SK-N-SH (cell line): Measurements from ENCODE around the gene APOM. TPM values are rescaled to one million over a fixed set of nuclear protein-coding genes. Genes with fewer than 3 reads are reported as not detected.

Source experiments
- CTCF ChIA-PET: fragments of 300-600, 350-600 bp; formaldehyde crosslinking; extraction: SDS; loops from one replicate; lab custom pipeline; 2021; lab: Yijun Ruan, JAX
- POLR2A ChIA-PET: fragments of 350-600 bp; sonication (Branson Sonifier 250); formaldehyde crosslinking; extraction: SDS; loops from one replicate; lab custom pipeline; 2020; ENCODE audit warnings: antibody characterized with exemption, inconsistent platforms; lab: Yijun Ruan, JAX
- DNase-seq: peaks from one replicate; pipeline ENCODE4 v3.0.0; 2012
- H2AFZ ChIP-seq: fragments of 200-600 bp; sonication (generic); 2 replicates; pipeline ENCODE4 v1.8.1; 2016; ENCODE audit warnings: antibody characterized with exemption, mild to moderate bottlenecking, low read depth
- H3F3A ChIP-seq: fragments of 200-600 bp; sonication (generic); replicated peaks from 2 replicates; pipeline ENCODE3; 2016; ENCODE audit warnings: antibody characterized with exemption, mild to moderate bottlenecking; ENCODE audit not compliant: insufficient read depth
- H3K27ac ChIP-seq, 2 experiments: fragments of 200-500 bp in 1 of 2; fragments of 200-600 bp in 1 of 2; sonication (Bioruptor generic) in 1 of 2; sonication (generic), shearing (Covaris generic) in 1 of 2; 2 replicates each; pipeline versions ENCODE4 v1.5.1 to v1.6.1; 2014 to 2016; ENCODE audit warnings: low read depth in 2 of 2, inconsistent platforms in 1 of 2, low read length in 1 of 2, mild to moderate bottlenecking in 1 of 2, mixed read lengths in 1 of 2
- H3K27me3 ChIP-seq: fragments of 200-600 bp; sonication (generic), shearing (Covaris generic); 2 replicates; pipeline ENCODE4 v1.6.1; 2016; ENCODE audit warnings: mixed run types; ENCODE audit not compliant: insufficient read depth
- H3K36me3 ChIP-seq, 2 experiments: fragments of 200-500 bp in 1 of 2; fragments of 200-600 bp in 1 of 2; sonication (Bioruptor generic) in 1 of 2; sonication (generic) in 1 of 2; replicated peaks in 1 of 2; 2 replicates each; pipeline versions ENCODE3 to v1.5.1; 2014 to 2016; ENCODE audit warnings: low read length in 1 of 2, mild to moderate bottlenecking in 1 of 2; ENCODE audit not compliant: insufficient read depth in 2 of 2, control insufficient read depth in 1 of 2
- H3K4me1 ChIP-seq, 2 experiments: fragments of 200-500 bp in 1 of 2; fragments of 200-600 bp in 1 of 2; sonication (Bioruptor generic) in 1 of 2; sonication (generic), shearing (Covaris generic) in 1 of 2; 2 replicates each; pipeline versions ENCODE4 v1.5.1 to v1.6.1; 2014 to 2016; ENCODE audit warnings: low read depth in 1 of 2, low read length in 1 of 2, mixed run types in 1 of 2; ENCODE audit not compliant: insufficient read depth in 2 of 2, control insufficient read depth in 1 of 2
- H3K4me2 ChIP-seq: fragments of 200-600 bp; sonication (generic), shearing (Covaris generic); 2 replicates; pipeline ENCODE4 v1.6.1; 2017; ENCODE audit warnings: mixed run types
- H3K4me3 ChIP-seq, 2 experiments: fragments of 200-500 bp in 1 of 2; fragments of 200-600 bp in 1 of 2; sonication (Bioruptor generic) in 1 of 2; sonication (generic), shearing (Covaris generic) in 1 of 2; 2 replicates each; pipeline versions ENCODE4 v1.5.1 to v1.8.1; 2014 to 2016; ENCODE audit warnings: low read depth in 2 of 2, inconsistent platforms in 1 of 2, low read length in 1 of 2, mild to moderate bottlenecking in 1 of 2, mixed read lengths in 1 of 2, moderate library complexity in 1 of 2
- H3K79me2 ChIP-seq: fragments of 200-600 bp; sonication (generic); 2 replicates; pipeline ENCODE4 v1.8.1; 2017; ENCODE audit warnings: mild to moderate bottlenecking; ENCODE audit not compliant: insufficient read depth
- H3K9ac ChIP-seq: fragments of 200-600 bp; sonication (generic); 2 replicates; pipeline ENCODE4 v1.6.1; 2017; ENCODE audit warnings: mixed run types
- H3K9me2 ChIP-seq: fragments of 200-600 bp; sonication (generic); 2 replicates; pipeline ENCODE4 v1.6.1; 2017; ENCODE audit warnings: mixed run types
- H3K9me3 ChIP-seq: fragments of 200-600 bp; sonication (generic); 2 replicates; pipeline ENCODE4 v1.6.1; 2017; ENCODE audit warnings: mixed run types, mild to moderate bottlenecking, moderate library complexity
- H4K20me1 ChIP-seq: fragments of 200-600 bp; sonication (generic); 2 replicates; pipeline ENCODE4 v1.6.1; 2017; ENCODE audit warnings: mild to moderate bottlenecking, mixed run types; ENCODE audit not compliant: insufficient read depth
- CHD2 ChIP-seq: fragments of 150-350 bp; IDR thresholded peaks from 2 replicates; pipeline ENCODE4 v1.6.1; 2018; ENCODE audit warnings: low read length; ENCODE audit not compliant: partially characterized antibody
- CTCF ChIP-seq: fragments of 200-600 bp; sonication (generic); IDR thresholded peaks from 2 replicates; pipeline ENCODE4 v1.6.1; 2017; ENCODE audit warnings: antibody characterized with exemption, mild to moderate bottlenecking, moderate library complexity
- ELF1 ChIP-seq: IDR thresholded peaks from 2 replicates; pipeline ENCODE4 v1.4.0; 2012
- FOXJ3 ChIP-seq: sonication (generic); formaldehyde crosslinking; IDR thresholded peaks from 2 replicates; pipeline ENCODE4 v1.5.1; 2020; ENCODE audit warnings: mild to moderate bottlenecking, missing genetic modification reagents
- MEF2A ChIP-seq: IDR thresholded peaks from 2 replicates; pipeline ENCODE4 v1.4.0; 2012; ENCODE audit warnings: low read depth, borderline replicate concordance
- MXI1 ChIP-seq: IDR thresholded peaks from 2 replicates; pipeline ENCODE4 v1.6.1; 2012; ENCODE audit warnings: mild to moderate bottlenecking, low read depth, low read length, improper control_type of control experiment
- NRF1 ChIP-seq: IDR thresholded peaks from 2 replicates; pipeline ENCODE4 v1.6.1; 2012; ENCODE audit warnings: low read depth, mild to moderate bottlenecking, low read length
- POLR2AphosphoS5 ChIP-seq: IDR thresholded peaks from 2 replicates; pipeline ENCODE4 v1.6.1; 2012; ENCODE audit warnings: low read depth, low read length
- REST ChIP-seq: IDR thresholded peaks from 2 replicates; pipeline ENCODE4 v1.6.1; 2012; ENCODE audit warnings: mild to moderate bottlenecking, low read depth, low read length, moderate library complexity
- RFX5 ChIP-seq: IDR thresholded peaks from 2 replicates; pipeline ENCODE4 v1.6.1; 2012; ENCODE audit warnings: mild to moderate bottlenecking, improper control_type of control experiment, low read length
- SIN3A ChIP-seq: IDR thresholded peaks from 2 replicates; pipeline ENCODE4 v1.6.1; 2012; ENCODE audit warnings: low read depth, mild to moderate bottlenecking, low read length, moderate library complexity, borderline replicate concordance
- USF1 ChIP-seq: IDR thresholded peaks from 2 replicates; pipeline ENCODE4 v1.4.0; 2012; ENCODE audit warnings: low read depth, borderline replicate concordance
- USF2 ChIP-seq: fragments of 150-350 bp; IDR thresholded peaks from 2 replicates; pipeline ENCODE4 v1.6.1; 2017; ENCODE audit warnings: antibody characterized with exemption, low read length, low read depth, borderline replicate concordance
- YY1 ChIP-seq: IDR thresholded peaks from 2 replicates; pipeline ENCODE4 v1.4.0; 2012; ENCODE audit warnings: low read depth, mild to moderate bottlenecking
- ZBTB33 ChIP-seq: IDR thresholded peaks from 2 replicates; pipeline ENCODE4 v1.4.0; 2012; ENCODE audit warnings: low read depth, borderline replicate concordance
- WGBS: methylation state at CpG from one replicate; pipeline ENCODE4 v1.1.6; 2017; ENCODE audit warnings: low lambda C conversion rate; 5-methylcytosine and 5-hydroxymethylcytosine counted together
- polyA plus RNA-seq, 3 experiments: library from polyadenylated mRNA; depleted of rRNA; stranded (reverse); fragments of >200 nt; gene quantifications; 2 replicates each; pipeline ENCODE4 v1.2.3, GENCODE V29; 2012

The APOM gene
- polyA plus RNA-seq, 1 of the 3 experiments (the other 2 are of a cell fraction): 6.8 TPM

GRCh38 chr6:31702405-31702818 lies 46.7 kb downstream of the APOM start:
- Histone ChIP-seq H3K4me2 (peak overlapping the region; percentile 97), H3K79me2 (peaks cover 36% of the 10 kb centered on the region), H3K27ac (peak overlapping the region; percentile 87 to 89), H3K4me3 (peak overlapping the region; percentile 81 to 98), H3F3A (peaks cover 12% of the 10 kb centered on the region), H2AFZ (peak overlapping the region; percentile 91), H3K9me2 (no peaks in the 10 kb centered on the region), H3K36me3 (peaks cover 0 to 17% of the 10 kb centered on the region in 2 experiments), H3K4me1 (peaks cover 0 to 15% of the 10 kb centered on the region in 2 experiments; a peak in 2 of 4 replicates)
- ChIA-PET CTCF (interaction anchor here (0.7 to 1.7 kb wide), 4 partner anchors 10 to 126 kb away, joined by 3 to 5 read pairs (median 4); partner anchors contain the start of gene MSH5), POLR2A (interaction anchor here (1.0 to 1.8 kb wide), 5 partner anchors 8 to 128 kb away, joined by 3 to 7 read pairs (median 4); partner anchors contain the start of genes HSPA1B and VARS1)
- WGBS: 2% methylated on average over 10 of the region's 10 CpGs
- DNase-seq: no peak
- TF ChIP-seq MXI1 (no peak), YY1 (no peak), ELF1 (no peak), POLR2AphosphoS5 (no peak), RFX5 (no peak), USF2 (no peak), MEF2A (no peak), CTCF (no peak), USF1 (no peak), SIN3A (no peak)
- TF ChIP-seq, all 33 proteins: peak for 0
- Histone ChIP-seq H4K20me1 (no peaks in the 10 kb centered on the region), H3K9ac (peak overlapping the region; percentile 95), H3K27me3 (no peaks in the 10 kb centered on the region), H3K9me3 (no peaks in the 10 kb centered on the region)

GRCh38 chr6:31702819-31703716 lies 47.4 kb downstream of the APOM start, which contains the start of gene ABHD16A:
Gene ABHD16A (minus strand): TSS chr6:31703324. CDS start chr6:31703281, 43 bp downstream.
- peak within 1 kb of the TSS; percentile 96 for H2AFZ ChIP-seq
- H3K4me3 ChIP-seq: peak within 1 kb of the TSS; percentile 81 to 98
- H3K36me3 ChIP-seq: peaks cover 0 to 13% of the 10 kb centered on the region in 2 experiments
- H3K9me2 ChIP-seq: no peaks in the 10 kb centered on the region
- H3K79me2 ChIP-seq: peaks cover 36% of the 10 kb centered on the region
- H3K27ac ChIP-seq: peak within 1 kb of the TSS; percentile 87 to 89
- H4K20me1 ChIP-seq: no peaks in the 10 kb centered on the region
- no peaks in the 10 kb centered on the region for H3K9me3 ChIP-seq
- peak within 1 kb of the TSS; percentile 95 for H3K9ac ChIP-seq
- DNase-seq: peak; percentile 97
- H3K4me1 ChIP-seq: peaks cover 0 to 15% of the 10 kb centered on the region in 2 experiments; a peak in 2 of 4 replicates
- peaks cover 12% of the 10 kb centered on the region for H3F3A ChIP-seq
- peak within 1 kb of the TSS; percentile 97 for H3K4me2 ChIP-seq
- CTCF ChIA-PET: interaction anchor here (0.8 to 1.7 kb wide), 6 partner anchors 8 to 126 kb away, joined by 3 to 5 read pairs (median 4); no protein-coding TSS in a partner anchor
- H3K27me3 ChIP-seq: no peaks in the 10 kb centered on the region
- POLR2A ChIA-PET: interaction anchor here (0.9 to 1.8 kb wide), 9 partner anchors 8 to 1085 kb away, joined by 3 to 7 read pairs (median 4); partner anchors contain the start of genes C6orf47, CLIC1, DDX39B and HSPA1B
- 2% methylated on average over 43 of the region's 54 CpGs for WGBS
- TF ChIP-seq POLR2AphosphoS5 (peak; percentile 83), NRF1 (peak; percentile 3; the same call in 1 of the 2 replicates), ZBTB33 (0 out of 2 replicates have a peak, but pooled peaks have one; percentile 41), FOXJ3 (CRISPR knock-in tag) (no peak), REST (peak; percentile 57; the same call in 1 of the 2 replicates), CHD2 (peak; percentile 76)
